HepG2 (cell line): ENCODE results near the gene SH3PXD2A. TPM values are rescaled to one million over a fixed set of nuclear protein-coding genes. Genes with fewer than 3 reads are reported as not detected.

ENCODE experiments used
- ATAC-seq: fragments of 200-7000 bp; cut with Tn5 transposase; 3 replicates; pipeline ENCODE4 v1.9.1; 2020; ENCODE audit warnings: mild to moderate bottlenecking, moderate library complexity
- BruUV-seq: library from RNA; stranded (reverse); fragments of 400-500 nt; replicated peaks from 2 replicates; lab custom pipeline; 2021; lab: Mats Ljungman, UMichigan
- CTCF ChIA-PET: fragments of 300-600 bp; formaldehyde crosslinking; extraction: SDS; loops from one replicate; lab custom pipeline; 2021; ENCODE audit warnings: low total read pairs, inconsistent platforms, low intra/inter-chr PET ratio; lab: Yijun Ruan, JAX
- POLR2A ChIA-PET: fragments of 350-600 bp; sonication (Branson Sonifier 250); formaldehyde crosslinking; loops from one replicate; lab custom pipeline; 2020; ENCODE audit warnings: antibody characterized with exemption, inconsistent platforms; lab: Yijun Ruan, JAX
- DNase-seq: peaks from one replicate; pipeline ENCODE4 v3.0.0-alpha.2; 2015; ENCODE audit warnings: low spot score
- FAIRE-seq: peaks from 3 replicates; lab custom pipeline; 2011; peaks lifted over from hg19 to GRCh38; lab: Jason Lieb, UNC
- H2AFZ ChIP-seq: one replicate; pipeline ENCODE4 v1.6.1; 2011; ENCODE audit warnings: low read length, inconsistent platforms
- H3K27ac ChIP-seq: fragments of 300-600 bp; 3 replicates; pipeline ENCODE4 v1.8.0; 2011; ENCODE audit warnings: mixed run types, mild to moderate bottlenecking, mixed read lengths, low read length, inconsistent platforms; ENCODE audit not compliant: insufficient read depth; ENCODE audit errors: extremely low read length
- H3K27me3 ChIP-seq, 2 experiments: fragments of 200-600 bp in 1 of 2; 2 replicates in 1 of 2; 3 replicates in 1 of 2; pipeline versions ENCODE4 v1.6.0 to v1.8.0; 2011; ENCODE audit warnings: low read length in 2 of 2, mild to moderate bottlenecking in 2 of 2, moderate library complexity in 2 of 2, inconsistent platforms in 1 of 2; ENCODE audit not compliant: insufficient read depth in 2 of 2, control insufficient read depth in 1 of 2
- H3K36me3 ChIP-seq, 2 experiments: fragments of 200-600 bp in 1 of 2; replicated peaks in 1 of 2; 2 replicates in 1 of 2; 3 replicates in 1 of 2; pipeline versions ENCODE4 v1.5.1 to v1.8.0; 2011; ENCODE audit warnings: low read length in 2 of 2, inconsistent platforms in 1 of 2; ENCODE audit not compliant: insufficient read depth in 2 of 2, control insufficient read depth in 1 of 2
- H3K4me1 ChIP-seq: 2 replicates; pipeline ENCODE4 v1.5.1; 2012; ENCODE audit warnings: low read length, inconsistent platforms; ENCODE audit not compliant: insufficient read depth
- H3K4me2 ChIP-seq: 2 replicates; pipeline ENCODE4 v1.6.0; 2011; ENCODE audit warnings: low read depth, low read length, inconsistent platforms
- H3K4me3 ChIP-seq, 3 experiments: fragments of 200-600 bp in 1 of 3; sonication (generic), shearing (Covaris generic) in 1 of 3; replicated peaks in 1 of 3; 2 replicates each; pipeline ENCODE4 v1.5.1; 2011 to 2016; ENCODE audit warnings: low read length in 3 of 3, inconsistent platforms in 2 of 3, low read depth in 2 of 3, mild to moderate bottlenecking in 2 of 3, control low read depth in 1 of 3, mixed read lengths in 1 of 3; ENCODE audit not compliant: insufficient read depth in 1 of 3
- H3K79me2 ChIP-seq: one replicate; pipeline ENCODE4 v1.6.1; 2011; ENCODE audit warnings: low read length, inconsistent platforms; ENCODE audit not compliant: insufficient read depth
- H3K9ac ChIP-seq: 2 replicates; pipeline ENCODE4 v1.6.0; 2011; ENCODE audit warnings: mild to moderate bottlenecking, low read depth, low read length, inconsistent platforms; ENCODE audit not compliant: insufficient read depth
- H3K9me3 ChIP-seq: 2 replicates; pipeline ENCODE4 v1.5.1; 2012; ENCODE audit warnings: mild to moderate bottlenecking, low read length
- H4K20me1 ChIP-seq: 2 replicates; pipeline ENCODE4 v1.6.0; 2011; ENCODE audit warnings: inconsistent platforms, mild to moderate bottlenecking, low read length, moderate library complexity; ENCODE audit not compliant: insufficient read depth
- AGO2 ChIP-seq: fragments of 200-400 bp; formaldehyde crosslinking; optimal IDR thresholded peaks from 2 replicates; pipeline ENCODE3; 2017; ENCODE audit warnings: mild to moderate bottlenecking, low read depth, low read length, moderate library complexity
- GATA4 ChIP-seq: sonication (generic); IDR thresholded peaks from 2 replicates; pipeline ENCODE4 v1.6.1; 2016; ENCODE audit warnings: antibody characterized with exemption, low read depth, borderline replicate concordance
- RBM22 ChIP-seq: fragments of 200-400 bp; formaldehyde crosslinking; optimal IDR thresholded peaks from 2 replicates; pipeline ENCODE3; 2017; ENCODE audit warnings: mild to moderate bottlenecking, low read length, moderate library complexity
- TEF ChIP-seq: sonication (generic); formaldehyde crosslinking; IDR thresholded peaks from 2 replicates; pipeline ENCODE4 v1.5.0; 2020; ENCODE audit warnings: missing genetic modification reagents
- ZBTB10 ChIP-seq: sonication (generic); formaldehyde crosslinking; IDR thresholded peaks from 2 replicates; pipeline ENCODE4 v1.4.0; 2020; ENCODE audit warnings: missing genetic modification reagents, borderline replicate concordance
- ZBTB40 ChIP-seq, 2 experiments: fragments of 450-650 bp in 1 of 2; sonication (generic) in 1 of 2; formaldehyde crosslinking in 1 of 2; IDR thresholded peaks; 2 replicates each; pipeline versions ENCODE4 v1.6.1 to v1.8.0; 2016 to 2022; ENCODE audit warnings: antibody characterized with exemption in 1 of 2, mild to moderate bottlenecking in 1 of 2, missing genetic modification reagents in 1 of 2
- ZNF350 ChIP-seq: sonication (generic); formaldehyde crosslinking; IDR thresholded peaks from 2 replicates; pipeline ENCODE4 v1.4.0; 2020; ENCODE audit warnings: mild to moderate bottlenecking, low read depth, missing genetic modification reagents, borderline replicate concordance
- WGBS: methylation state at CpG from one replicate; pipeline ENCODE4 v1.1.6; 2017; ENCODE audit warnings: low lambda C conversion rate; 5-methylcytosine and 5-hydroxymethylcytosine counted together
- in situ Hi-C: cut with HindIII; loops from 2 replicates; pipeline ENCODE4 v1.10.0; 2017; ENCODE audit warnings: low pct_unique_long_range_greater_than_20kb; ENCODE audit not compliant: extremely low pct_ligation_motif_present
- intact Hi-C: fragments of 100-400 bp; cut with micrococcal nuclease; formaldehyde crosslinking; loops from one replicate; pipeline ENCODE4 v1.10.0; 2022; ENCODE audit not compliant: unreplicated experiment
- polyA plus RNA-seq, 8 experiments: library from polyadenylated mRNA; depleted of rRNA in 3 of 8; stranded (reverse) in 7 of 8; unstranded in 1 of 8; fragments of >200 nt; fragmentation: Illumina TruSeq in 4 of 8; extraction: Trizol in 4 of 8; gene quantifications; 2 replicates each; pipeline versions ENCODE4 v1.2.1 to v1.2.3, GENCODE V29; 2011 to 2016; ENCODE audit warnings: low read depth in 4 of 8, missing spikeins in 1 of 8, mixed read lengths in 1 of 8; ENCODE audit not compliant: insufficient read depth in 1 of 8
- total RNA-seq, 5 experiments: library from RNA; depleted of rRNA; stranded (reverse); fragments of >200 nt; fragmentation: Illumina TruSeq; extraction: Trizol; gene quantifications; 2 replicates each; pipeline ENCODE4 v1.2.3, GENCODE V29; 2016; ENCODE audit warnings: low read depth in 1 of 5

The SH3PXD2A gene
- total and polyA plus RNA-seq, 2 of the 13 experiments (the other 11 are each of a cell fraction or from before 2014, with no cell fraction given): 11.1 to 11.3 TPM

- peaks cover 49 to 85% of the 10 kb centered on the region in 2 experiments for H3K36me3 ChIP-seq
- 98% methylated on average over 15 of the region's 19 CpGs for WGBS
- CTCF ChIA-PET: no interaction called here
- TF ChIP-seq ZBTB40 (IDR thresholded peaks at IDR 0.05) (no peak), ZBTB40 (CRISPR knock-in tag; IDR thresholded peaks at IDR 0.05) (no peak), ZBTB10 (CRISPR knock-in tag) (no peak), GATA4 (no peak), TEF (CRISPR knock-in tag) (no peak), AGO2 (peak; percentile 84), ZNF350 (CRISPR knock-in tag) (no peak), RBM22 (peak; percentile 13)
Measured at GRCh38 chr10:103618575-103619423, 236.6 kb downstream of the SH3PXD2A start.

More at GRCh38 chr10:103618575-103619423, 236.6 kb downstream of the SH3PXD2A start:
- Histone ChIP-seq H3K4me1 (no peaks in the 10 kb centered on the region), H3K79me2 (no peaks in the 10 kb centered on the region), H3K9ac (no peak overlapping the region), H3K9me3 (no peaks in the 10 kb centered on the region), H3K4me2 (no peak overlapping the region), H3K27ac (no peak overlapping the region), H4K20me1 (peaks cover 2% of the 10 kb centered on the region; the same call in 1 of the 2 replicates), H3K4me3 (no peak overlapping the region), H3K27me3 (no peaks in the 10 kb centered on the region), H2AFZ (no peak overlapping the region)
- intact Hi-C loops: no loop called here
- FAIRE-seq: no peak
- in situ Hi-C loops: no loop called here
- BruUV-seq: no TSS peak
- no peak for DNase-seq
- POLR2A ChIA-PET: no interaction called here
- no peak for ATAC-seq
